ENCODE measurements around the gene PRDX2.

DNA sequence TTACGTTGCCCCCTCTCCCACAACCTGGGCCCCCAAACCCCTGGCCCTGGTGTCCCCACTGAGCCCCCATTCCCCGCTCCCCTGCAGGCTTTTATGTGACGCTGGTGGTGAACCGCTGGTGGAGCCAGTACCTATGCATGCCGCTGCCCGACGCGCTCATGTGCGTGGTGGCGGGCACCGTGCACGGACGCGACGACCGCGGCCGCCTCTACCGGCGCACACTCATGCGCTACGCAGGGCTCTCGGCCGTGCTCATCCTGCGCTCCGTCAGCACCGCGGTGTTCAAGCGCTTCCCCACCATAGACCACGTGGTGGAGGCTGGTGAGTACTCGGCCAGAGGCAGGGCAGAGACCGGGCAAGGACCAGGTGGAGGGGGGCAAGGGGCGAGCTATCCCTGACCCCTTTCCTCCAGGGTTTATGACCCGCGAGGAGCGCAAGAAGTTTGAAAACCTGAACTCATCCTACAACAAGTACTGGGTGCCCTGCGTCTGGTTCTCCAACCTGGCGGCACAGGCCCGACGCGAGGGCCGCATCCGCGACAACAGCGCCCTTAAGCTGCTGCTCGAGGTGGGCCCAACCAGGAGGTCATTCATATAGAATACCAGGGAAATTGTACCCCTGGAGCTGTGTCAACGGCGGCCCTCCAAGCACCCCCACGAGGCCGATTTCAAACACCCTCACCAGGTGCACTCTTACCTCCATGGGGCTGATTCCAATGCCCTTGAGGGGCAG, 47.0 kb downstream of the PRDX2 start:
- TF ChIP-seq, protein P1, sequence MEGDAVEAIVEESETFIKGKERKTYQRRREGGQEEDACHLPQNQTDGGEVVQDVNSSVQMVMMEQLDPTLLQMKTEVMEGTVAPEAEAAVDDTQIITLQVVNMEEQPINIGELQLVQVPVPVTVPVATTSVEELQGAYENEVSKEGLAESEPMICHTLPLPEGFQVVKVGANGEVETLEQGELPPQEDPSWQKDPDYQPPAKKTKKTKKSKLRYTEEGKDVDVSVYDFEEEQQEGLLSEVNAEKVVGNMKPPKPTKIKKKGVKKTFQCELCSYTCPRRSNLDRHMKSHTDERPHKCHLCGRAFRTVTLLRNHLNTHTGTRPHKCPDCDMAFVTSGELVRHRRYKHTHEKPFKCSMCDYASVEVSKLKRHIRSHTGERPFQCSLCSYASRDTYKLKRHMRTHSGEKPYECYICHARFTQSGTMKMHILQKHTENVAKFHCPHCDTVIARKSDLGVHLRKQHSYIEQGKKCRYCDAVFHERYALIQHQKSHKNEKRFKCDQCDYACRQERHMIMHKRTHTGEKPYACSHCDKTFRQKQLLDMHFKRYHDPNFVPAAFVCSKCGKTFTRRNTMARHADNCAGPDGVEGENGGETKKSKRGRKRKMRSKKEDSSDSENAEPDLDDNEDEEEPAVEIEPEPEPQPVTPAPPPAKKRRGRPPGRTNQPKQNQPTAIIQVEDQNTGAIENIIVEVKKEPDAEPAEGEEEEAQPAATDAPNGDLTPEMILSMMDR (IDR thresholded peaks at IDR 0.05; ENCODE audit: low read length): no peak
- TF ChIP-seq EZH2 (IDR thresholded peaks at IDR 0.05; ENCODE audit: borderline replicate concordance, low read length): no peak

Measured in OCI-LY1 (cell line).